NCI-H1694 (cell line): Measurements from ENCODE around the gene ELFN1.

Experiments used
- DNase-seq: peaks from one replicate; lab custom pipeline; 2025; lab: John Stamatoyannopoulos, UW

Gene ELFN1

GRCh38 chr7:1669954-1670893 lies at the start of gene ELFN1:
Gene ELFN1 (plus strand): TSS chr7:1670277. CDS start chr7:1744597, 74,320 bp downstream.
- DNase-seq, result no peak

GRCh38 chr7:1620835-1621234 lies 49.2 kb upstream of the ELFN1 start:
- DNase-seq, result no peak

GRCh38 chr7:1621718-1622117 lies 48.4 kb upstream of the ELFN1 start:
- DNase-seq, result no peak

GRCh38 chr7:1622441-1622840 lies 47.6 kb upstream of the ELFN1 start:
- no peak for DNase-seq

GRCh38 chr7:1623810-1624209 lies 46.3 kb upstream of the ELFN1 start:
- DNase-seq, result no peak

GRCh38 chr7:1624999-1625927 lies 44.8 kb upstream of the ELFN1 start:
- DNase-seq, result no peak

GRCh38 chr7:1626769-1627168 lies 43.3 kb upstream of the ELFN1 start:
- no peak for DNase-seq

- DNase-seq, result no peak
Observed at GRCh38 chr7:1630700-1631336, 39.3 kb upstream of the ELFN1 start.

- DNase-seq, result no peak
Observed at GRCh38 chr7:1631678-1632077, 38.4 kb upstream of the ELFN1 start.

- DNase-seq, result no peak
Observed at GRCh38 chr7:1632506-1632905, 37.6 kb upstream of the ELFN1 start.

- DNase-seq, result no peak
Observed at GRCh38 chr7:1632916-1633785, 36.9 kb upstream of the ELFN1 start.

GRCh38 chr7:1635401-1635800 lies 34.7 kb upstream of the ELFN1 start:
- DNase-seq, result no peak

GRCh38 chr7:1637155-1637554 lies 32.9 kb upstream of the ELFN1 start:
- DNase-seq, result no peak

GRCh38 chr7:1638215-1638661 lies 31.8 kb upstream of the ELFN1 start:
- DNase-seq, result no peak

- no peak for DNase-seq
Observed at GRCh38 chr7:1639071-1639470, 31.0 kb upstream of the ELFN1 start.

GRCh38 chr7:1639532-1640175 lies 30.4 kb upstream of the ELFN1 start:
- DNase-seq, result no peak

- no peak for DNase-seq
Observed at GRCh38 chr7:1640376-1641172, 29.5 kb upstream of the ELFN1 start.

- no peak for DNase-seq
Observed at GRCh38 chr7:1641173-1641572, 28.9 kb upstream of the ELFN1 start.

- no peak for DNase-seq
Observed at GRCh38 chr7:1641661-1642260, 28.3 kb upstream of the ELFN1 start.
